NCI-H345 (cell line): ENCODE measurements around the gene CSTB.

Source experiments
- DNase-seq: peaks from one replicate; lab custom pipeline; 2025; lab: John Stamatoyannopoulos, UW

The CSTB gene

GRCh38 chr21:43750339-43751033, 25.6 kb downstream of the CSTB start:
- DNase-seq = no peak

- DNase-seq = no peak
These were observed 26.4 kb downstream of the CSTB start for GRCh38 chr21:43749651-43750262.

- DNase-seq = no peak
These were observed 27.5 kb downstream of the CSTB start for GRCh38 chr21:43748622-43749021.

DNA sequence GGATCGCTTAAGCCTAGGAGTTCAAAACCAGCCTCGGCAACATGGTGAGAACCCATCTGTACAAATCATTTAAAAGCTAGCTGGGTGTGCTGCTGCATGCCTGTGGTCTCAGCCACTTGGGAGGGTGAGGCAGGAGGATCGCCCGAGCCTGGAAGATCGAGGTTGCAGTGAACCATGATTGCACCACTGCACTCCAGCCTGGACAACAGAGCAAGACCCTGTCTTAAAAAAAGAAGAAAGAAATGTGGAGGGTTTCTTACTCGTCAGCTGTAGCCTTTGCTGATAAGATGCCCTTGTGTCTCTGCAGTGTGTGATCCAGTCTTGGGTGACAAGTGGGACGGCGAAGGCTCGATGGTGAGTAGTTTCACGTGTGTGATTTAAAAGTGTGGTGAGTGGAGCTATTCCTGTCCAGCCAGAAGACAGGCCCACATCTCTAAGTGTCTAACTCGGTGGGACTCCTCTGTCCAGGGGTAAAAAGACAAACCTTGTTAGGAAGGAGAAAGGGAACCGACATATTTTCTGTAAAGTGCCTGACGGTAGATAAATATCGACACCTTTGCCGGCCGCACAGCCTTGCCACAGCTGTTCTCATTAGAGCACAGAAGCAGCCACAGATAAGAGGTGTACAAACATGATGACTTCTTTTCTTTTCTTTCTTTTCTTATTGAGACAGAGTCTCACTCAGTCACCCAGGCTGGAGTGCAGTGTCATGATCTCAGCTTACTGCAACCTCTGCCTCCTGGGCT, 30.2 kb downstream of the CSTB start:
- no peak for DNase-seq

DNA sequence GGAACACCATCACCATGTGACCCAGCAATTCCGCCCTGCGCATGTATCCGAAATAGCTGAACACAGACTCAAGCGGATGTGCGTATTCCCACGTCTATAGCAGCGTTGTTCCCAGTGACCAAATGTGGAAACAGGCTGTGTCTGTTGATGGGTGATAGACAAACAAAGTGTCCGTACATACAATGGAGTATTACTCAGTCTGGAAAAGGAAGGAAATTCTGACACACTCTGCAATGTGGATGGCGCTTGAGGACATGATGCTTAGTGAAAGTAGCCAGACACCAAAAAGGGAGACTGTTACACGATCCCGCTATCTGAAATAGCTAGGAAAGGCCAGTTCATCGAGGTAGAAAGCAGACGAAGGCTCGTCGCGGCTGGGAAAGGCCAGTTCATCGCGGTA, 31.4 kb downstream of the CSTB start:
- no peak for DNase-seq

DNA sequence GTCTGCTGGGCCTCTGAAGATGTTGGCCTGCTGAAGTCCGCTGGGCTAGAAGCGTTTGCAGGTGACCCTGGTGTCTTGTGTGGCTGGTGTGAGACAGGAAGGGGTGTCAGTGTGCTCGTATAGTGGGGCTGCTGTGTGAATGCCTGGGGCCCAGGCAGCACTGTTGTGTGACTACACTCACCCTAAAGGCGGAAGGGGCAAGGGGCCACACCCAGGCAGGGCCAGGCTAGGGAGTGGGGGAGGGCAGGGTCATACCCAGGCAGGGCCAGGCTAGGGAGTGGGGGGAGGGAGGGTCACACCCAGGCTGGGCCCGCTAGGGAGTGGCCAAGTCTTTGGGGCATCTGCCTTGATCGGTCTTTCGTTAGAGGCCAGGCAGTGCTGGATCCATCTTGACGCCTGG, 32.2 kb downstream of the CSTB start:
- no peak for DNase-seq

DNA sequence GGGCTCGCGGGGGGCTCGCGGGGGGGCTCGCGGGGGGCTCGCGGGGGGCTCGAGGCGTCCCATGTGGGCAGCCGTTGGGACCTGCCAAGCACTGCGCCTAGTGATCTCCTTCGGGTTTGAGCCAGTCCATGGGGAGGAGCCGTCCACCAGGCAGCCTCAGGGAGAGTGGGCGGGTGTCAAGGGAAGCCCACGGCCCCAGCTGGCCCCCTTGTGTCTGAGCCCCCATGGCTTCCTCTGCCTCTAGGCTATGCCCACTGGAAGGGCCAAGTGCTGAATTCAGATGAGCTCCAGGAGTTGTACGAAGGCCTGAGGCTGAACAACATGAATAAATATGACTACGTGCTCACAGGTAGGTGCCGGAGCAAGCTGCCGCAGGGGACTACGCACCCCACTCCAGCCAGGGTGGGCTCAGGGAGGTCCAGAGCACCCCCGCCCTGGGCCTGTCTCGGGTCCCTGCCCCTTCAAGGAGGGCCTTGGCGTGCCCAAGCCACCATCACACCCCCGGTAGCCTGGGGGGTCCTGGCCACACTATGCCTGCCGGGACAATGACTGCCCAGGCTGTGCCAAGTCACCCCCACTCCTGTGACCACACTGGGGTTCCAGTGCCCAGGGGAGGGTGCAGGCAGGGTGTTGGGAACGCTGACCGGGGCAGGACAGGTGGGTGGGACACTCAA, 34.5 kb downstream of the CSTB start:
- DNase-seq = no peak

- DNase-seq = no peak
These were observed 35.5 kb downstream of the CSTB start for GRCh38 chr21:43740497-43741156.

- no peak for DNase-seq
These were observed 36.3 kb downstream of the CSTB start for GRCh38 chr21:43739621-43740435.

DNA sequence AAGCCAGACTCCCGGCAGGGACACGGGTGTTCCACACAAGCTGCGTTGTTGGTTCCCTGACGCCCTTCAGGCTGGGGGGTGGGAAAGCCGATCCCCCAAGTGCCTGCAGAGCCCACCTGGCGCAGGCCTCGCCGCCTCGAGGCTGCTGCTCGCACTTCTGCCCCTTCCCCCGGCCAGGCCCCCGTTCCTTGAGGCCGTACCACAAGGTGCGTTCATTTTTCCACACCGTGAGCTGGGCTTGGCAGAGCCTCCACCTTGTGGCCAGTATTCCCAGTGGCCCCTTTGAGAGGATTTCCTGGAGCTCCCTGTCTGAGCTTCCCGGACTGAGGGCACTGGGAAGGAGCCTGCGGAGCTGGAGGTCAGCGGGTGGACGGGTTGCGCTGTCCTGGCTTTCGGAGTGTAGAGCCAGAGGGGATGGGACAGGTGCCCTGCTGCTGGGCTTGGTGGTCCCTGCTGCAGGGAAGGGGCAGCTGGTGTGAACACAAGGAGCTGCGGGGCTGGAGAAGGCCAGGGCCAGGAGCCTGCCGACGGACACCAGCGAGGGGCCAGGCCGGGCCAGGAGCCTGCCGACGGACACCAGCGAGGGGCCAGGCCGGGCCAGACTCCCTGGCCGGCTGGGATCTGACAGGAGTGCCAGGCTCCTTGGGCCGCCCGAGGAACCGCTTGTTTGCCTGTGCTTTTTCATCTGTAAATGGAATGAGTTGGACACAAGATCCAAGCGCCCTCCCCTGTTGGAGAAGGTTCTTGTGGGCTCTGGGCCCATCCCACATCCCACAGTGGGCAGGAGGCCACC, 38.8 kb downstream of the CSTB start:
- no peak for DNase-seq

DNA sequence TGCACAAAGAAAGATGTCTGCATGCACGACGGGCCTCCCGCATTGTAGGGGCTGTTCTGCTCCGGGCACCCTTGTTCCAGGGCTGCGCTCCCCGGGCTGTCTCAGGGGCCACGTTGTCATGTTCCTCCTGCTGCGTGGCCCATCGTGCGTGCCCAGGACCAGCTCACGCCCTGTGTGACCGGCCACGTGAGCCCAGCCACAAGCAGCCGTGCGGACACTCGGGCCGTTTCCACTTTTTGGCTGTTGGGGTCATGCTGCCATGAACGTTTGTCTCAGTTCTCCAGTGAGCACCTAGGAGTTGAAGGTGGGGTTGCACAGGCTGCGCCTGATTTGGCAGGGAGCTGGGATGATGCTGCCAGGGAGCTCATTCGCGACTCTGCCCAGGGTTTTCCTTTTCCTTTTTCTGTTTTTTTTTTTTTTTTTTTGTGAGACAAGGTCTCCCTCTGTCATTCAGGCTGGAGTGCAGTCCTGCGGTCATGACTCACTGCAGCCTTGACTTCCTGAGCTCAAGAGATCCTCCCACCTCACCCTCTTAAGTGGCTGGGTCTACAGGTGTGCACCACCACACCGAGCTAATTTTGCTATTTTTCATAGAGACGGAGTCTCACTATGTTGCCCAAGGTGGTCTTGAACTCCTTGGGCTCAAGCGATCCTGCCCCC, 39.8 kb downstream of the CSTB start:
- DNase-seq = no peak

GRCh38 chr21:43735236-43736091, 40.6 kb downstream of the CSTB start:
- no peak for DNase-seq

- DNase-seq = no peak
These were observed 41.2 kb downstream of the CSTB start for GRCh38 chr21:43734928-43735229.

DNA sequence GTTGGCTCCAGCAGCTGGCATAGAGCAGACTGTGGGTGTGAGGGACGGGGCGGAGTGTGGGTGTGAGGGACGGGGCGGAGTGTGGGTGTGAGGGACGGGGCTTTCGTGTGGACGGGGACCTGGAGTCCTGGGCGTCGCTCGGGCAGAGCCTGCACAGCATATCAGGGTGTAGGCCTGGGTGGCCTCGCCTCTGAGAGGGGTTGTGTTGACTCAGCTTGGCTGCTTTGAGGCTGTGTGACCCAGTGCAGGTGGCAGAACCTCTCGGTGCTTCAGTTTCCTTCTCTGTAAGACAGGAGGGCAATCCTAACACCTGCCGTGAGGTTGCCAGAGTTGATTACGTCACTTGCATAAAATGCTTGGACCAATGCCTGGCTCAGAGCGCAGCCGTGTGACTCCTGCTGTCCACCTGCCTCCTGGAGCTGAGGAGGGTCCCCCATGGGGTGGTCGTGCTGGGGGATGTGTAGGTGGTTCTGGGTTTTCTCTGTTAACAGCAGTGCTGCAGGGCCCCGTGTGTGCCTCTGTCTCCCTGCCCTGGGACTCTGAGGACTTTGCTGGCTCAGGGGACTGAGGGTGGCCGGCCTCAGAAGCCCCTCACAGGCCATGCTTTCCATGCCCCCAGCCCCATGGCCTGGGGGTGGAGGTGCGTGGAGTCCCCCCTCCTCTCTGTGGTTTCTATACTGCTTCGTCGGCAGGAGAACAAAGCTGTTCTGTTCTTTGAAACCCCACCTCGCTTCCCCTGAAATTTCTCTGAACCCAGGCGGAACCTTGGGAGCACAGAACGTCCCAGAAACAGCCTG, 41.8 kb downstream of the CSTB start:
- DNase-seq = no peak

GRCh38 chr21:43733529-43734071, 42.5 kb downstream of the CSTB start:
- DNase-seq = no peak

DNA sequence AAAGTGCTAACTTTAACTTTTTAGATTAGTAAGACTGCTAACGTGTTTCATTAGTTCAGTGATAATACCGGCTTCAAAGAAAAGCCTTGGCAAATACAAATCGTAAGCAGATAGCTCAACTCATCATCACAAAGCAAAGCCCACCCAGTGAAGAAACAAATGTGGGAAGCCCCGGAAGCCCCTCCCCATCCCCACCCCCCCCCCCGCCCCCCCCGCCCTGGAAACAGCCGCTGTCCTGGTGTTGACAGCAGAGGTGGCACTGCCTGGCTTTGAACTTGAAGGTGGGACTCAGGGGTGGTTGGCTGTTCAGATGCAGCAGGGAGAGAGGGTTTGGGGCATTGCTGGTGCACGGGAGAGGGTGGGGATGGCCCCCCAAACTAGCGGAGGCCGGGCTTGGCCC, 43.0 kb downstream of the CSTB start:
- DNase-seq = no peak

- DNase-seq = no peak
These were observed 44.0 kb downstream of the CSTB start for GRCh38 chr21:43731891-43732711.
